ENCODE measurements around the gene PIP5K1B.

DNA sequence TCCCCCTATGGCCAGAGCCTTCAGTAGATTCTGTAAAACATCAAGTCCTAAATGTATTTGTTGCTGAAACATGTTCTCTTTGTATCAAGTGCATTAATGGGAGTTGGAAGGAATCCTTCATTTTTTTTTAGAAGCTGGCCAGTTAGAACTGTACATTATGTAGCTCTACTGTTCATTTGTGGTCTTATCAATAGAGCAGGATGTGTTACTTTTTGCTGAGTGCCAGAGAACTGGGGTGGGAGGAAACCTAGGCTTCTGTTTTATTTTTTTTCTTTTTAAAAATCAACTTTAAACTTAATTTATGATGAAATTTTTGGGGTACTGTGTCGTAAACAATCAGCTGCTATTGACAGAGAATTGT, 5.1 kb downstream of the PIP5K1B start:
- TF ChIP-seq, protein P1, sequence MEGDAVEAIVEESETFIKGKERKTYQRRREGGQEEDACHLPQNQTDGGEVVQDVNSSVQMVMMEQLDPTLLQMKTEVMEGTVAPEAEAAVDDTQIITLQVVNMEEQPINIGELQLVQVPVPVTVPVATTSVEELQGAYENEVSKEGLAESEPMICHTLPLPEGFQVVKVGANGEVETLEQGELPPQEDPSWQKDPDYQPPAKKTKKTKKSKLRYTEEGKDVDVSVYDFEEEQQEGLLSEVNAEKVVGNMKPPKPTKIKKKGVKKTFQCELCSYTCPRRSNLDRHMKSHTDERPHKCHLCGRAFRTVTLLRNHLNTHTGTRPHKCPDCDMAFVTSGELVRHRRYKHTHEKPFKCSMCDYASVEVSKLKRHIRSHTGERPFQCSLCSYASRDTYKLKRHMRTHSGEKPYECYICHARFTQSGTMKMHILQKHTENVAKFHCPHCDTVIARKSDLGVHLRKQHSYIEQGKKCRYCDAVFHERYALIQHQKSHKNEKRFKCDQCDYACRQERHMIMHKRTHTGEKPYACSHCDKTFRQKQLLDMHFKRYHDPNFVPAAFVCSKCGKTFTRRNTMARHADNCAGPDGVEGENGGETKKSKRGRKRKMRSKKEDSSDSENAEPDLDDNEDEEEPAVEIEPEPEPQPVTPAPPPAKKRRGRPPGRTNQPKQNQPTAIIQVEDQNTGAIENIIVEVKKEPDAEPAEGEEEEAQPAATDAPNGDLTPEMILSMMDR (IDR thresholded peaks at IDR 0.05): no peak
- TF ChIP-seq POLR2AphosphoS5 (IDR thresholded peaks at IDR 0.05): no peak
- TF ChIP-seq POLR2A (IDR thresholded peaks at IDR 0.05): no peak
